Panc1 (cell line): ENCODE data around the gene CTXND2.

Experiments
- TCF7L2 ChIP-seq: IDR thresholded peaks from 2 replicates; pipeline ENCODE4 v1.6.1; 2011; ENCODE audit warnings: mild to moderate bottlenecking, low read depth, low read length, inconsistent platforms
- TF ChIP-seq, protein P1 (sequence below), 2 experiments: IDR thresholded peaks; 2 replicates each; pipeline ENCODE4 v1.6.1; 2011 to 2012; ENCODE audit warnings: low read depth in 2 of 2, control low read depth in 1 of 2, low read length in 1 of 2, mild to moderate bottlenecking in 1 of 2, moderate library complexity in 1 of 2; ENCODE audit not compliant: insufficient read depth in 1 of 2
- TF ChIP-seq, protein P2 (sequence below): fragments of 450-650 bp; IDR thresholded peaks from 2 replicates; pipeline ENCODE4 v1.5.1; 2017; ENCODE audit warnings: mild to moderate bottlenecking

- TF ChIP-seq, protein P1, sequence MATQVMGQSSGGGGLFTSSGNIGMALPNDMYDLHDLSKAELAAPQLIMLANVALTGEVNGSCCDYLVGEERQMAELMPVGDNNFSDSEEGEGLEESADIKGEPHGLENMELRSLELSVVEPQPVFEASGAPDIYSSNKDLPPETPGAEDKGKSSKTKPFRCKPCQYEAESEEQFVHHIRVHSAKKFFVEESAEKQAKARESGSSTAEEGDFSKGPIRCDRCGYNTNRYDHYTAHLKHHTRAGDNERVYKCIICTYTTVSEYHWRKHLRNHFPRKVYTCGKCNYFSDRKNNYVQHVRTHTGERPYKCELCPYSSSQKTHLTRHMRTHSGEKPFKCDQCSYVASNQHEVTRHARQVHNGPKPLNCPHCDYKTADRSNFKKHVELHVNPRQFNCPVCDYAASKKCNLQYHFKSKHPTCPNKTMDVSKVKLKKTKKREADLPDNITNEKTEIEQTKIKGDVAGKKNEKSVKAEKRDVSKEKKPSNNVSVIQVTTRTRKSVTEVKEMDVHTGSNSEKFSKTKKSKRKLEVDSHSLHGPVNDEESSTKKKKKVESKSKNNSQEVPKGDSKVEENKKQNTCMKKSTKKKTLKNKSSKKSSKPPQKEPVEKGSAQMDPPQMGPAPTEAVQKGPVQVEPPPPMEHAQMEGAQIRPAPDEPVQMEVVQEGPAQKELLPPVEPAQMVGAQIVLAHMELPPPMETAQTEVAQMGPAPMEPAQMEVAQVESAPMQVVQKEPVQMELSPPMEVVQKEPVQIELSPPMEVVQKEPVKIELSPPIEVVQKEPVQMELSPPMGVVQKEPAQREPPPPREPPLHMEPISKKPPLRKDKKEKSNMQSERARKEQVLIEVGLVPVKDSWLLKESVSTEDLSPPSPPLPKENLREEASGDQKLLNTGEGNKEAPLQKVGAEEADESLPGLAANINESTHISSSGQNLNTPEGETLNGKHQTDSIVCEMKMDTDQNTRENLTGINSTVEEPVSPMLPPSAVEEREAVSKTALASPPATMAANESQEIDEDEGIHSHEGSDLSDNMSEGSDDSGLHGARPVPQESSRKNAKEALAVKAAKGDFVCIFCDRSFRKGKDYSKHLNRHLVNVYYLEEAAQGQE (IDR thresholded peaks at IDR 0.05; ENCODE audit: insufficient read depth in 1 of 2, low read depth in 2 of 2, low read length in 1 of 2): no peak
- TF ChIP-seq, protein P2, sequence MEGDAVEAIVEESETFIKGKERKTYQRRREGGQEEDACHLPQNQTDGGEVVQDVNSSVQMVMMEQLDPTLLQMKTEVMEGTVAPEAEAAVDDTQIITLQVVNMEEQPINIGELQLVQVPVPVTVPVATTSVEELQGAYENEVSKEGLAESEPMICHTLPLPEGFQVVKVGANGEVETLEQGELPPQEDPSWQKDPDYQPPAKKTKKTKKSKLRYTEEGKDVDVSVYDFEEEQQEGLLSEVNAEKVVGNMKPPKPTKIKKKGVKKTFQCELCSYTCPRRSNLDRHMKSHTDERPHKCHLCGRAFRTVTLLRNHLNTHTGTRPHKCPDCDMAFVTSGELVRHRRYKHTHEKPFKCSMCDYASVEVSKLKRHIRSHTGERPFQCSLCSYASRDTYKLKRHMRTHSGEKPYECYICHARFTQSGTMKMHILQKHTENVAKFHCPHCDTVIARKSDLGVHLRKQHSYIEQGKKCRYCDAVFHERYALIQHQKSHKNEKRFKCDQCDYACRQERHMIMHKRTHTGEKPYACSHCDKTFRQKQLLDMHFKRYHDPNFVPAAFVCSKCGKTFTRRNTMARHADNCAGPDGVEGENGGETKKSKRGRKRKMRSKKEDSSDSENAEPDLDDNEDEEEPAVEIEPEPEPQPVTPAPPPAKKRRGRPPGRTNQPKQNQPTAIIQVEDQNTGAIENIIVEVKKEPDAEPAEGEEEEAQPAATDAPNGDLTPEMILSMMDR: no peak
- no peak for TF ChIP-seq TCF7L2
Observed at GRCh38 chr1:150873521-150873920, 13.4 kb upstream of the CTXND2 start.
